Upper lobe of left lung (tissue), 4 donors: ENCODE data around the gene SLC23A2.

Experiments
- CTCF ChIP-seq, 6 experiments: fragments of 450-650 bp in 4 of 6; fragments of 200-600 bp in 2 of 6; sonication (generic) in 2 of 6; IDR thresholded peaks; one replicate each; pipeline ENCODE4 v1.5.1; 2016 to 2019; ENCODE audit warnings: antibody characterized with exemption in 6 of 6
- EP300 ChIP-seq, 4 donors: sonication (generic); formaldehyde crosslinking; IDR thresholded peaks; one replicate each; pipeline ENCODE4 v1.5.1; 2017; ENCODE audit warnings: antibody characterized with exemption in 4 of 4, control low read depth in 2 of 4
- POLR2A ChIP-seq, 4 donors: fragments of 450-650 bp; IDR thresholded peaks; one replicate each; pipeline ENCODE4 v1.5.1; 2016 to 2017; ENCODE audit warnings: antibody characterized with exemption in 4 of 4, mild to moderate bottlenecking in 2 of 4
- POLR2AphosphoS5 ChIP-seq, 2 donors: sonication (generic); formaldehyde crosslinking; IDR thresholded peaks; one replicate each; pipeline ENCODE4 v1.5.1; 2017; ENCODE audit warnings: antibody characterized with exemption in 2 of 2

- TF ChIP-seq EP300 (IDR thresholded peaks at IDR 0.05) (no peak), CTCF (IDR thresholded peaks at IDR 0.05) (no peak), POLR2AphosphoS5 (IDR thresholded peaks at IDR 0.05) (no peak), POLR2A (IDR thresholded peaks at IDR 0.05) (no peak)
These were observed 39.0 kb downstream of the SLC23A2 start for GRCh38 chr20:4962241-4962855.
